HG03432 (cell line): ENCODE data around the gene LNPK.
"Not testable (repeated sequence)": the region's sequence is repeated elsewhere in the genome, so short reads cannot be mapped to it uniquely, and the experiment has no call there.

Experiments used
- ATAC-seq: cut with Tn5 transposase; IDR thresholded peaks from one replicate; pipeline ENCODE4 v1.9.1; 2021; ENCODE audit warnings: mild to moderate bottlenecking, moderate library complexity; ENCODE audit not compliant: unreplicated experiment

LNPK gene

DNA sequence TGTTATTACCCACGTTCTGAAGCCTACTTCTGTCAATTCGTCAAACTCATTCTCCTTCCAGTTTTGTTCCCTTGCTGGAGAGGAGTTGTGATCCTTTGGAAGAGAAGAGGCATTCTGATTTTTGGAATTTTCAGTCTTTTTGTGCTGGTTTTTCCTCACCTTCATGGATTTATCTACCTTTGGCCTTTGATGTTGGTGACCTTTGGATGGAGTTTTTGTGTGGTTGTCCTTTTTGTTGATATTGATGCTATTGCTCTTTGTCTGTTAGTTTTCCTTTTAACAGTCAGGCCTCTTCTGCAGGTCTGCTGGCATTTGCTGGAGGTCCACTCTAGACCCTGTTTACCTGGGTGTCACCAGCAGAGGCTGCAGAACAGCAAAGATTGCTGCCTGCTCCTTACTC, 88.8 kb downstream of the LNPK start:
- ATAC-seq: not testable (repeated sequence)

- ATAC-seq: no peak
These were observed 98.0 kb downstream of the LNPK start for GRCh38 chr2:175904035-175904434.

- ATAC-seq: no peak
These were observed 98.6 kb downstream of the LNPK start for GRCh38 chr2:175903384-175903936.

GRCh38 chr2:175895957-175896356, 106.1 kb downstream of the LNPK start:
- ATAC-seq: not testable (repeated sequence)

DNA sequence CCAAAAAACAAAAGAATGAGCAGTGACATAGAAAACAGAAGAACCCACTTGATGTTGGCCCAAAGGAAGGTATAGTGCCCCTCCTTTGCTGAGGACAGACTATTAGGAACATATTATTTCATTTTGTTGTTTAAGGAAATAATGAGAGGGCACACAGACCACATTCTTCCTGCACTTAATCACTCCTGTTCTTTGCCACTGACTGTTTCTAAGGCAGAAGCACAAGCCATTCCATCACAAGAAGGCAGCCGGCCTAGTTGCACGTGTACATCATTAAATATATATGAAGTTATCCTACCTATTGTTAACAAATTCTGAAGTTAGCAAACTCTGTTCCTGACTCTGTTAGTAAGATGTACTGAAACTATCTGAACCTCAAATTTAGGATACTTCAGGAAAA, 110.0 kb downstream of the LNPK start:
- ATAC-seq: no peak

- ATAC-seq: no peak
These were observed 111.3 kb downstream of the LNPK start for GRCh38 chr2:175890636-175891242.

DNA sequence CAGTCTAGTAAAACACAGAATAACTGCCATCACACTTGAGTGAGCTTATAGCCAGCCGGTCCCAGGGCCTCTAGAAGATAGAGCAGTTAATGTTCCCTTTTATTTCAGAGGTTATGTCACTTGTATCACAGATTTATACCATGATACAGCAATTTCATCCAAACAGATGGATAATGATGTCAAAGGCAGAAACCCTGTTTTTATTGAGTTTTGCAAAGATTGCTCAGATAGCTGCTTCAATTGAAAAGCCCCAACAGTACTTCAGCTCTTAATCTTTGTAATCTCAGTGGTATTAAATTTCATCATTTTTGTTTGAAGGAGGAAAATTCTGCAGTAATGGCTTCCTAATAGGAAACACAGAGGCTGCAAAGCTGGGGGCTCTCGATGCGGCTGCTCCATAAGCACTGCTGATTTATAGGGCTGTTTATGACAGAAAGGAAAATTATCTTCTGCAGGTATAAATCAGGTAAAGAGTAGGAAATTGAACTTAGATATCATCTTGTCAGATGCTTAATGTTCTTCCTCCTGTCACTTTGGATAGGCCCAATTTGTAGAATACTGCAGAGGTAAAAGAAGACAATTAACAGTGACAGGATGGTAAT, 112.3 kb downstream of the LNPK start:
- no peak for ATAC-seq

DNA sequence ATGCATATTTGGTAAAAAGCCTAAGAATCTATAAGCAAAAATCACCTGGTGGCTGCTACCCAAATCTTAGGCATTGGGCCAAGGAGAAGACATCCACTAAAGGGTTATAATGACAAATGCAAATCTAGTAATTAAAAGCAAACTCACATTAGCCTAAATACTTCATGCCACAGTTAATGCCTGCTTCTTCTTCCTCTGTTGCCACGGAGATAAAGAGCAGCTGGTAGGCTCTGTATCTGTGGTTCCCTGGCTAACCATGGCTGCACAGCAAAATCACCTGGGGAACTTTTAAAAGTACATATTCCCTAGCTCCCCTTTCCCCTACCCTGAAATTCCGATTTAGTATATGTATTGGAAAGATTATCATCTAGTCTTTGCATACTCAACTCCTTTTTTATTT, 114.3 kb downstream of the LNPK start:
- no peak for ATAC-seq

- no peak for ATAC-seq
These were observed 117.2 kb downstream of the LNPK start for GRCh38 chr2:175884697-175885393.

DNA sequence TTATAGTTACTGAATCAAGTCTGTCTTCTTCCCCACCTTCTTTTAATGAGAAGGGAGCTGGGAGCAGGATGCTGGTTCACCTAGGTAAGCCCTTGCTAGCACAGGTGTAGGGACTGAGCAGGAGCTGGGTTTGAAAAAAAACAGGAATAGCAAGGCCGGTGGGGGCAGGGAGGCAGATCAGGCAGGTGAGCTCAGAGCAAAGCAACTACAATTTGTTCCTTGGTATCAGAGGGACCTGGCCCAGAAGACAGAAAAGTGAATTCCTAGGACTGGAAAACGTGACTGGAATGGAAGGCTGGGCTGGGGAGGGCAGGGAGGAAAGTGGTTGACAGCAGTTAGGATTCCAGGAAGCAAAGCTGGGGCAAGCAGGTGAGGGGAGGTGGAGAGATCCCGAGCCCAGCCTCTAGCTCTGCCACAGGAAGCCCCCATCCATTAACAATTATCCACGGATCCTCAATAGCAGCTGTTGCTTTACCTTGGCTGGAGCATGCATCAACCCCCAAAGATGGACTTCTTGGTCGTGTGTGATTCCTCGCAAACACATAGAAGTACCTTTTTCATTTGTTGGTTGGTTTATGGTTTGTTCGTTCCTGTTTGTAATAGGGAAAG, 118.4 kb downstream of the LNPK start:
- no peak for ATAC-seq

GRCh38 chr2:175879679-175880078, 122.4 kb downstream of the LNPK start:
- ATAC-seq: no peak

GRCh38 chr2:175877845-175878544, 124.1 kb downstream of the LNPK start:
- no peak for ATAC-seq

GRCh38 chr2:175874291-175874690, 127.8 kb downstream of the LNPK start:
- no peak for ATAC-seq
